ENCODE results near the gene ACD.

ACD gene

DNA sequence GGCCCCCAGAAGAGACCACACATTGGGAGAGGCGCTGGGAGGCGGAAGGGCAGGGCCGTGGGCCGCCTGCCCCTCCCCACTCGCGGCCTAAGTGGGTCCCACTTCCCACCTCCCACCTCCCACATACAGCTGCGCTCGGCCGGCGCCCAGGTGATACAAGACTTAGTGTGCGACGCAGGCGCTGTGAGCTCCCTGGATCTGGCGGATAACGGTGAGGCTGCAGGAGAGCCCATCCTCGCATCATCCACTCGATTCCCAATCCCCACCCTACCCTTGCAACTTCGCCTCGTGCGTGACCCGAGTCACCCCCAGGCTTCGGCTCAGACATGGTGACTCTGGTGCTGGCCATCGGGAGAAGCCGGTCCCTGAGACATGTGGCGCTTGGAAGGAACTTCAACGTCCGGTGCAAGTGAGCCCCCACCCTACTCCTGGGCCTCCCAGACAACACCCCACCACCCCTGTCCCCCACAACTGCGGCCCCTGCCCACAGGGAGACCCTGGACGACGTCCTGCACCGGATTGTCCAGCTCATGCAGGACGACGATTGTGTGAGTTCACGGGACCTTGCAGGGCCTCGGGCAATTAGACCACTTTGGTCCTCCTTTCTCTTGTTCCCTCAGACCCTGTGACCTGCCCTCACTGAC, 11.2 kb downstream of the ACD start:
- TF ChIP-seq, protein P1, sequence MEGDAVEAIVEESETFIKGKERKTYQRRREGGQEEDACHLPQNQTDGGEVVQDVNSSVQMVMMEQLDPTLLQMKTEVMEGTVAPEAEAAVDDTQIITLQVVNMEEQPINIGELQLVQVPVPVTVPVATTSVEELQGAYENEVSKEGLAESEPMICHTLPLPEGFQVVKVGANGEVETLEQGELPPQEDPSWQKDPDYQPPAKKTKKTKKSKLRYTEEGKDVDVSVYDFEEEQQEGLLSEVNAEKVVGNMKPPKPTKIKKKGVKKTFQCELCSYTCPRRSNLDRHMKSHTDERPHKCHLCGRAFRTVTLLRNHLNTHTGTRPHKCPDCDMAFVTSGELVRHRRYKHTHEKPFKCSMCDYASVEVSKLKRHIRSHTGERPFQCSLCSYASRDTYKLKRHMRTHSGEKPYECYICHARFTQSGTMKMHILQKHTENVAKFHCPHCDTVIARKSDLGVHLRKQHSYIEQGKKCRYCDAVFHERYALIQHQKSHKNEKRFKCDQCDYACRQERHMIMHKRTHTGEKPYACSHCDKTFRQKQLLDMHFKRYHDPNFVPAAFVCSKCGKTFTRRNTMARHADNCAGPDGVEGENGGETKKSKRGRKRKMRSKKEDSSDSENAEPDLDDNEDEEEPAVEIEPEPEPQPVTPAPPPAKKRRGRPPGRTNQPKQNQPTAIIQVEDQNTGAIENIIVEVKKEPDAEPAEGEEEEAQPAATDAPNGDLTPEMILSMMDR (conservative IDR thresholded peaks at IDR 0.05): no peak
- no peak overlapping the region for H3K27ac ChIP-seq

DNA sequence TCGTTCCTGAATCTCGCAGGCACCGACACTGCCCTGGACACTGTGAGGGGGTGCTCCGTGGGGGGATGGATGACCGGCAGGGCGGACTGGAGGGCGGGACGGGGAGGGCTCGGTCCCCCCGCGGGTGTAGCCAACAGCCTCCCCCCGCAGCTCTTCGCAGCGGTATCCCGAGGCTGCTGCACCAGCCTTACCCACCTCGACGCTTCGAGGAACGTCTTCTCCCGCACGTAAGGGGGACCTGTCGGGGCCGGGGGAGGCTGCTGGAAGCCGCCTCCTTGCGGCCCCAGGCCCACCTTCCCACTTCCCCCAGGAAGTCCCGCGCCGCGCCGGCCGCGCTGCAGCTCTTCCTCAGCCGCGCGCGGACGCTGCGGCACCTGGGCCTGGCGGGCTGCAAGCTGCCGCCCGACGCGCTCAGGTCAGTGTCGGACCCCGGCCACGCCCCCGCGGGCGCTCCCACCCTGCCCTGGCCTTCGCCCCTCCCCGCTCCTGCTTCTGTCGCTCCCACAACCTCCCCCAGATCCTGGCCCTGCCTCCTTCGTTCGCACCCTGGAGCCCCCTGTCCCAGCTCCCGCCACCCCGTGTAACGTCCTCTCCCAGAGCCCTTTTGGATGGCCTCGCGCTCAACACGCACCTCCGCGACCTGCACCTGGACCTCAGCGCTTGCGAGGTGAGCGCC, 11.8 kb downstream of the ACD start:
- TF ChIP-seq, protein P1 (conservative IDR thresholded peaks at IDR 0.05): no peak
- no peak overlapping the region for H3K27ac ChIP-seq

DNA sequence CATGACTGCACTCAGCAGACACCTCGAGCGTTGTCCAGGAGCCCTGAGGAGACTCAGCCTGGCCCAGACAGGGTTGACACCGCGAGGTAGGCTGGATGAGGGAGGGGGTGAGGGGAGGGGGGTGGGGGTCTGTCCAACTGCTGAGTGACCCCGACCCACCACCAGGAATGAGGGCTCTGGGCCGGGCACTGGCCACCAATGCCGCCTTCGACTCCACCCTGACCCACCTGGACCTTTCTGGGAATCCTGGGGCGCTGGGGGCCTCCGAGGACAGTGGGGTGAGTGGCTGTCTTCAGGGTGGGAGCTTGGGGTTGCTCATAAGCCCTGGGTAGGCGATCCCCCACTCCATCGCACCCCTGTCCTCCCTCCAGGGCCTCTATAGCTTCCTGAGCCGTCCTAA, 12.4 kb downstream of the ACD start:
- TF ChIP-seq, protein P1 (conservative IDR thresholded peaks at IDR 0.05): no peak
- H3K27ac ChIP-seq: no peak overlapping the region

DNA sequence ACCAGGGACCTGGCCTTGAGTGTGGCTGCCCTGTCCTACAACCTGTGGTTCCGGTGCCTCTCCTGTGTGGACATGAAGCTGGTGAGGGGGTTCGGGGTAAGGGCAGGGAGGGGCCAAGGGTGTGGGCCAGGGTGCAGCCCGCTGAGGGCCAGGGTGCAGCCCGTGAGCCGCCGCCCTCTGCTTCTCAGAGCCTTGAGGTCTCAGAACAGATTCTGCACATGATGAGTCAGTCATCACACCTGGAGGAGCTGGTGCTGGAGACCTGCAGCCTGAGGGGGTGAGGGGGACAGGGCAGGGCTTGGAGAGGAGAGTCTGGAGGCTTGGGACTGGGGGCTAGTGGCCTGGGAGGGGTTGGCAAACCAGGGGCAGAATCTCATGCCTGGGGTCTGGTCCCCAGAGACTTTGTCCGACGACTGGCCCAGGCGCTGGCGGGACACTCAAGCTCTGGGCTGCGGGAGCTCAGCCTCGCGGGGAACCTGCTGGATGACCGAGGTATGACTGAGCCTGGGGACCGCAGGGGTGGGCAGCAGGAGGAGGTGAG, 12.9 kb downstream of the ACD start:
- H3K27ac ChIP-seq: no peak overlapping the region
- TF ChIP-seq, protein P1 (conservative IDR thresholded peaks at IDR 0.05): no peak

DNA sequence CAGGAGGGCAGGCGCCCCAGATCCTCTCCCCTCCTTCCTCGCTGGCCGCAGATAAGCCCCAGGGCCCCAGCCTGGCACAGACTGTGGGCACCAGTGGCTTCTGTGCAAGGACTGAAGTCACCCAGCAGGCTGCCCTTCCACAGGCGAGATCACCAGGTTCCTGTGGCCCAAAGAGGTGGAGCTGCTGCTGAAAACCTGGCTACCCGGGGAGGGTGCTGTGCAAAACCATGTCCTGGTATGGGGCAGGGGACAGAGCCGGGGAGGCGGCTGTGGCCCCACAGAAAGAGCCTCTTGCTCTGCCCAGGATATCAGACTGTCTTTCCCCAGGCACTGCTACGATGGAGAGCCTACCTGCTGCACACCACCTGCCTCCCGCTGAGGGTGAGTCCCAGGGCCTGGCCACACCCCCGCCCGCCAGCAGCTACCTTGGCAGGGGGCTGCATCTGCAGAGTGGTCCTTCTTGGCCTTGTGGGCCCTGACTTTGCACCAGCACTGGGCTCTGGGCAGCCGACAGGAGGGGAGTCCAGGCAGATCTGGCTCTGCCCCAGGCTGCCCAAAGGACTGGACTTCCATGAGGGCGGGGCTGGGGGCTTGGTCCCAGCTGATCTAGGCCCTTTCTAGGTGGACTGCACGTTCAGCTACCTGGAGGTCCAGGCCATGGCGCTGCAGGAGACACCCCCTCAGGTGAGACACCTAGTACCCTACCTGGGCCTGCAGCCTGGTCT, 14.5 kb downstream of the ACD start:
- TF ChIP-seq, protein P1 (conservative IDR thresholded peaks at IDR 0.05): no peak
- peak overlapping the region; percentile 80 for H3K27ac ChIP-seq

DNA sequence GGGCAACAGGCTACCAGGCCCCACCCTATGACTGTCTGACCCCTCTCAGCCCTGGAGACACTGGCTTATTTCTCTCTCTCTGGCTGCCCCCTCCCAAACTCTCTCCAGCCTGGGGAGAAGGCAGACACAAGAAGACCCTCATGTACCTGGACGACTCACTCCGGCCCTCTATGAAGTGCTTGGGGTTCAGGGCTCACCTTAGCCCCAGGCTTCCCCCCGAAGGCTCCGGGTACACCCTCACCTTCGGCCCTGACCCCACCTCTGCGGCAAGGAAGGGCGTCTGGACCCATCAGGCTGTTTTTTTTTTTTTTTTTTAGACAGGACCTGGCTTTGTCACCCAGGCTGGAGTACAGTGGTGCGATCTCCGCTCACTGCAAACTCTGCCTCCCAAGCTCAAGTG, 16.0 kb downstream of the ACD start:
- peak overlapping the region; percentile 80 for H3K27ac ChIP-seq
- TF ChIP-seq, protein P1 (conservative IDR thresholded peaks at IDR 0.05): no peak

Data from VCaP (cell line).